HEK293 (cell line): ENCODE measurements around the gene GRID2.

Experiments
- CTCF ChIA-PET: fragments of 350-600 bp; formaldehyde crosslinking; extraction: SDS; loops from one replicate; lab custom pipeline; 2021; ENCODE audit warnings: antibody characterized with exemption; lab: Yijun Ruan, JAX
- POLR2A ChIA-PET: fragments of 300-600 bp; formaldehyde crosslinking; extraction: SDS; loops from one replicate; lab custom pipeline; 2020; ENCODE audit warnings: antibody characterized with exemption, inconsistent platforms; lab: Yijun Ruan, JAX
- H3K27ac ChIP-seq: fragments of 200-500 bp; sonication (Bioruptor generic); 2 replicates; pipeline ENCODE4 v1.5.1; 2014; ENCODE audit warnings: low read depth, low read length, control low read depth, inconsistent platforms; ENCODE audit errors: extremely low read depth
- H3K36me3 ChIP-seq, 2 experiments: fragments of 200-500 bp in 1 of 2; sonication (Bioruptor generic) in 1 of 2; 1 replicate in 1 of 2; 2 replicates in 1 of 2; pipeline ENCODE4 v1.5.1; 2014 to 2017; ENCODE audit warnings: inconsistent platforms in 2 of 2, low read length in 2 of 2; ENCODE audit not compliant: control insufficient read depth in 2 of 2, insufficient read depth in 1 of 2
- H3K4me1 ChIP-seq: fragments of 200-500 bp; sonication (Bioruptor generic); 2 replicates; pipeline ENCODE4 v1.5.1; 2014; ENCODE audit warnings: mild to moderate bottlenecking, low read length, inconsistent platforms; ENCODE audit not compliant: control insufficient read depth, insufficient read depth
- H3K4me3 ChIP-seq: 2 replicates; pipeline ENCODE4 v1.5.1; 2011; ENCODE audit warnings: low read depth, mild to moderate bottlenecking, control low read depth, low read length, moderate library complexity
- H3K9me3 ChIP-seq: fragments of 200-500 bp; sonication (Bioruptor generic); 2 replicates; pipeline ENCODE4 v1.5.1; 2014; ENCODE audit warnings: low read depth, low read length, inconsistent platforms; ENCODE audit not compliant: control insufficient read depth, insufficient read depth
- ELK4 ChIP-seq: IDR thresholded peaks from 2 replicates; pipeline ENCODE4 v1.6.1; 2011; ENCODE audit warnings: mild to moderate bottlenecking, low read depth, low read length, borderline replicate concordance
- KLF17 ChIP-seq: fragments of 450-650 bp; formaldehyde crosslinking; IDR thresholded peaks from 2 replicates; pipeline ENCODE4 v1.5.1; 2016; ENCODE audit warnings: missing biosample characterization, missing genetic modification characterization
- SP7 ChIP-seq: fragments of 450-650 bp; formaldehyde crosslinking; IDR thresholded peaks from 2 replicates; pipeline ENCODE4 v1.5.1; 2016; ENCODE audit warnings: missing biosample characterization, missing genetic modification characterization
- ZBTB44 ChIP-seq: fragments of 450-650 bp; IDR thresholded peaks from 2 replicates; pipeline ENCODE4 v1.5.1; 2018; ENCODE audit warnings: missing biosample characterization, mild to moderate bottlenecking, missing genetic modification characterization
- ZEB2 ChIP-seq: fragments of 450-650 bp; formaldehyde crosslinking; IDR thresholded peaks from 2 replicates; pipeline ENCODE4 v1.5.1; 2016; ENCODE audit warnings: missing biosample characterization, missing genetic modification characterization
- ZNF184 ChIP-seq: fragments of 450-650 bp; IDR thresholded peaks from 2 replicates; pipeline ENCODE4 v1.5.1; 2018; ENCODE audit warnings: missing biosample characterization, mild to moderate bottlenecking, missing genetic modification characterization
- ZNF302 ChIP-seq: fragments of 450-650 bp; formaldehyde crosslinking; IDR thresholded peaks from 2 replicates; pipeline ENCODE4 v1.5.1; 2016; ENCODE audit warnings: missing biosample characterization, missing genetic modification characterization, low read depth
- ZNF354C ChIP-seq: fragments of 450-650 bp; formaldehyde crosslinking; IDR thresholded peaks from 2 replicates; pipeline ENCODE4 v1.5.1; 2016; ENCODE audit warnings: missing biosample characterization, missing genetic modification characterization, low read depth, borderline replicate concordance
- ZNF510 ChIP-seq: fragments of 450-650 bp; formaldehyde crosslinking; IDR thresholded peaks from 2 replicates; pipeline ENCODE4 v1.5.1; 2018; ENCODE audit warnings: mild to moderate bottlenecking, missing genetic modification characterization, missing biosample characterization; ENCODE audit not compliant: insufficient replicate concordance
- ZNF558 ChIP-seq: fragments of 450-650 bp; formaldehyde crosslinking; IDR thresholded peaks from 2 replicates; pipeline ENCODE4 v1.5.1; 2016; ENCODE audit warnings: missing biosample characterization, missing genetic modification characterization
- ZNF560 ChIP-seq: fragments of 450-650 bp; formaldehyde crosslinking; IDR thresholded peaks from 2 replicates; pipeline ENCODE4 v1.5.1; 2017; ENCODE audit warnings: missing biosample characterization, missing genetic modification characterization, borderline replicate concordance
- ZNF621 ChIP-seq: fragments of 450-650 bp; formaldehyde crosslinking; IDR thresholded peaks from 2 replicates; pipeline ENCODE4 v1.5.1; 2017; ENCODE audit warnings: missing biosample characterization, missing genetic modification characterization
- ZNF785 ChIP-seq: fragments of 450-650 bp; formaldehyde crosslinking; IDR thresholded peaks from 2 replicates; pipeline ENCODE4 v1.5.1; 2016; ENCODE audit warnings: missing biosample characterization, missing genetic modification characterization
- ZNF792 ChIP-seq: fragments of 450-650 bp; formaldehyde crosslinking; IDR thresholded peaks from 2 replicates; pipeline ENCODE4 v1.5.1; 2016; ENCODE audit warnings: missing biosample characterization, missing genetic modification characterization

Gene GRID2

GRCh38 chr4:93814141-93814540 lies 1510.4 kb downstream of the GRID2 start:
- POLR2A ChIA-PET = no interaction called here
- no peaks in the 10 kb centered on the region for H3K4me1 ChIP-seq
- H3K4me3 ChIP-seq = no peak overlapping the region
- no peaks in the 10 kb centered on the region for H3K36me3 ChIP-seq
- TF ChIP-seq ZEB2 (tag by site-specific recombination) (no peak), ZNF621 (no peak), SP7 (no peak), ZBTB44 (tag by site-specific recombination) (no peak), ZNF302 (tag by site-specific recombination) (no peak), ZNF560 (no peak), ZNF354C (tag by site-specific recombination) (no peak), ZNF785 (no peak), KLF17 (tag by site-specific recombination) (no peak), ZNF558 (tag by site-specific recombination) (no peak), ZNF184 (no peak)
- TF ChIP-seq, all 188 proteins: peak for 0
- Histone ChIP-seq H3K27ac (no peak overlapping the region), H3K9me3 (no peaks in the 10 kb centered on the region)
- CTCF ChIA-PET = no interaction called here

GRCh38 chr4:93814722-93815121 lies 1511.0 kb downstream of the GRID2 start:
- Histone ChIP-seq H3K9me3 (no peaks in the 10 kb centered on the region), H3K4me1 (no peaks in the 10 kb centered on the region), H3K36me3 (no peaks in the 10 kb centered on the region), H3K27ac (no peak overlapping the region), H3K4me3 (no peak overlapping the region)
- TF ChIP-seq ZNF510 (tag by site-specific recombination) (no peak), ELK4 (no peak), ZNF792 (no peak), ZNF558 (tag by site-specific recombination) (no peak)
- ChIA-PET POLR2A (no interaction called here), CTCF (interaction anchor here (0.5 kb wide), 1 partner anchor 87 kb away, joined by 4 read pairs; no protein-coding TSS in a partner anchor)
